ENCODE data around the gene ASAP3.
"Not testable (repeated sequence)": the region's sequence is repeated elsewhere in the genome, so short reads cannot be mapped to it uniquely, and the experiment has no call there.

DNA sequence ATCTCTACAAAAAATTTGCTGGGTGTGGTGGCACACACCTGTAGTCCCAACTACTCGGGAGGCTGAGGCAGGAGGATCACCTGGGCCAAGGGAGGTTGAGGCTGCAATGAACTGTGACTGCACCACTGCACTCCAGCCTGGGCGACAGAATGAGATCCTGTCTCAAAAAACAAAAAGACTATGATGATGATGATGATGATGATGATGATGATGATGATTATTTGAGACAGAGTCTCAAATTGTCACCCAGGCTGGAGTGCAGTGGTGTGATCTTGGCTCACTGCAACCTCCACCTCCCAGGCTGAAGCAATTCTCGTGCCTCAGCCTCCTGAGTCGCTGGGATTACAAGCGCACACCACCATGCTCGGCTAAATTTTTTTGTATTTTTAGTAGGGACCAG is 8.8 kb upstream of the ASAP3 start:
- TF ChIP-seq CTCF (IDR thresholded peaks at IDR 0.05; ENCODE audit: insufficient read depth, low read depth, low read length); EZH2 (IDR thresholded peaks at IDR 0.05; ENCODE audit: insufficient read depth, low read length): not testable (repeated sequence)
